PFSK-1 (cell line): ENCODE measurements around the gene IL25.

ENCODE experiments used
- FOXP2 ChIP-seq: optimal IDR thresholded peaks from 2 replicates; pipeline ENCODE3; 2011; ENCODE audit warnings: borderline replicate concordance, control low read depth, inconsistent platforms; ENCODE audit not compliant: insufficient read depth; ENCODE audit errors: extremely low read length, extremely low read depth
- POLR2AphosphoS5 ChIP-seq: IDR thresholded peaks from 2 replicates; pipeline ENCODE4 v1.6.1; 2012; ENCODE audit warnings: low read depth, mild to moderate bottlenecking, control low read depth, low read length, moderate library complexity
- SIN3A ChIP-seq: IDR thresholded peaks from 2 replicates; pipeline ENCODE4 v1.6.1; 2012; ENCODE audit warnings: mild to moderate bottlenecking, low read length, moderate library complexity, borderline replicate concordance; ENCODE audit not compliant: insufficient read depth
- TAF1 ChIP-seq: IDR thresholded peaks from 2 replicates; pipeline ENCODE4 v1.6.1; 2012; ENCODE audit warnings: low read length, control low read depth, borderline replicate concordance; ENCODE audit not compliant: insufficient read depth
- TF ChIP-seq, protein P1 (sequence below), 2 experiments: IDR thresholded peaks; 2 replicates each; pipeline versions ENCODE4 v1.6.1 to v1.8.0; 2011 to 2012; ENCODE audit warnings: low read depth in 2 of 2, low read length in 2 of 2, control low read depth in 1 of 2, inconsistent platforms in 1 of 2, mild to moderate bottlenecking in 1 of 2, moderate library complexity in 1 of 2; ENCODE audit not compliant: insufficient read depth in 1 of 2

- TF ChIP-seq, protein P1, sequence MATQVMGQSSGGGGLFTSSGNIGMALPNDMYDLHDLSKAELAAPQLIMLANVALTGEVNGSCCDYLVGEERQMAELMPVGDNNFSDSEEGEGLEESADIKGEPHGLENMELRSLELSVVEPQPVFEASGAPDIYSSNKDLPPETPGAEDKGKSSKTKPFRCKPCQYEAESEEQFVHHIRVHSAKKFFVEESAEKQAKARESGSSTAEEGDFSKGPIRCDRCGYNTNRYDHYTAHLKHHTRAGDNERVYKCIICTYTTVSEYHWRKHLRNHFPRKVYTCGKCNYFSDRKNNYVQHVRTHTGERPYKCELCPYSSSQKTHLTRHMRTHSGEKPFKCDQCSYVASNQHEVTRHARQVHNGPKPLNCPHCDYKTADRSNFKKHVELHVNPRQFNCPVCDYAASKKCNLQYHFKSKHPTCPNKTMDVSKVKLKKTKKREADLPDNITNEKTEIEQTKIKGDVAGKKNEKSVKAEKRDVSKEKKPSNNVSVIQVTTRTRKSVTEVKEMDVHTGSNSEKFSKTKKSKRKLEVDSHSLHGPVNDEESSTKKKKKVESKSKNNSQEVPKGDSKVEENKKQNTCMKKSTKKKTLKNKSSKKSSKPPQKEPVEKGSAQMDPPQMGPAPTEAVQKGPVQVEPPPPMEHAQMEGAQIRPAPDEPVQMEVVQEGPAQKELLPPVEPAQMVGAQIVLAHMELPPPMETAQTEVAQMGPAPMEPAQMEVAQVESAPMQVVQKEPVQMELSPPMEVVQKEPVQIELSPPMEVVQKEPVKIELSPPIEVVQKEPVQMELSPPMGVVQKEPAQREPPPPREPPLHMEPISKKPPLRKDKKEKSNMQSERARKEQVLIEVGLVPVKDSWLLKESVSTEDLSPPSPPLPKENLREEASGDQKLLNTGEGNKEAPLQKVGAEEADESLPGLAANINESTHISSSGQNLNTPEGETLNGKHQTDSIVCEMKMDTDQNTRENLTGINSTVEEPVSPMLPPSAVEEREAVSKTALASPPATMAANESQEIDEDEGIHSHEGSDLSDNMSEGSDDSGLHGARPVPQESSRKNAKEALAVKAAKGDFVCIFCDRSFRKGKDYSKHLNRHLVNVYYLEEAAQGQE (IDR thresholded peaks at IDR 0.05; ENCODE audit: insufficient read depth in 1 of 2, low read depth in 2 of 2, low read length in 2 of 2), result no peak
- TF ChIP-seq TAF1 (no peak), SIN3A (no peak), FOXP2 (no peak), POLR2AphosphoS5 (no peak)
Observed at GRCh38 chr14:23365036-23365731, 7.4 kb upstream of the IL25 start, which contains the start of gene EFS.
